HG03280 (cell line): ENCODE measurements around the gene SLC29A1.

Experiments
- ATAC-seq: cut with Tn5 transposase; IDR thresholded peaks from one replicate; pipeline ENCODE4 v1.9.1; 2021; ENCODE audit warnings: mild to moderate bottlenecking, moderate library complexity; ENCODE audit not compliant: unreplicated experiment

The SLC29A1 gene

DNA sequence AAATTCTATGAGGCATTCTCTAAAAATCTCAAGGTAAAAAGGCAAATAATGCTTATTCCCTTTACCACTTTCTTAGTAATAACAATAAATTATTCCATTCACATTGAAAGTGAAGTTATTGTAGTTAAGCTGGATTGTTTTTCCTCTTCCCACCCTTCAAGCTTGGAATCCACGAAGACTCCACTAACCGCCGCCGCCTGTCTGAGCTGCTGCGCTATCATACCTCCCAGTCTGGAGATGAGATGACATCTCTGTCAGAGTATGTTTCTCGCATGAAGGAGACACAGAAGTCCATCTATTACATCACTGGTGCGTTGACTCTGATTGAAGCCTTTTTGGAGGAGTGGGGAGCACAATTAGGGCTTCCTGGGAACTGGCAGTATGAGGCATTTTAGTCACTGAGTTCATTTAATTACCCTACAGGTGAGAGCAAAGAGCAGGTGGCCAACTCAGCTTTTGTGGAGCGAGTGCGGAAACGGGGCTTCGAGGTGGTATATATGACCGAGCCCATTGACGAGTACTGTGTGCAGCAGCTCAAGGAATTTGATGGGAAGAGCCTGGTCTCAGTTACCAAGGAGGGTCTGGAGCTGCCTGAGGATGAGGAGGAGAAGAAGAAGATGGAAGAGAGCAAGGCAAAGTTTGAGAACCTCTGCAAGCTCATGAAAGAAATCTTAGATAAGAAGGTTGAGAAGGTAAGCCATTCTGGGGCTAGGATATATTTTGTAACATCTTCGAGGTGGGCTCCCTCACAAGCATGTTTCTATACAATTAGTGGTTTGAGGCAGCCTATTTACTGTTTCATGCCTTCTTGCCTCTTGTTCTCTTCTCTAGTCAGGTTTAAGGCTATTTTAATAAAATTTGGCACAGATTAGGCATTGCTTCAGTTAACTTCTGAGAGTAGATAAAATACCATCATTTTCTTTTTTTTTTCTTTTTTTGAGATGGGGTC, 28.5 kb downstream of the SLC29A1 start:
- no peak for ATAC-seq

DNA sequence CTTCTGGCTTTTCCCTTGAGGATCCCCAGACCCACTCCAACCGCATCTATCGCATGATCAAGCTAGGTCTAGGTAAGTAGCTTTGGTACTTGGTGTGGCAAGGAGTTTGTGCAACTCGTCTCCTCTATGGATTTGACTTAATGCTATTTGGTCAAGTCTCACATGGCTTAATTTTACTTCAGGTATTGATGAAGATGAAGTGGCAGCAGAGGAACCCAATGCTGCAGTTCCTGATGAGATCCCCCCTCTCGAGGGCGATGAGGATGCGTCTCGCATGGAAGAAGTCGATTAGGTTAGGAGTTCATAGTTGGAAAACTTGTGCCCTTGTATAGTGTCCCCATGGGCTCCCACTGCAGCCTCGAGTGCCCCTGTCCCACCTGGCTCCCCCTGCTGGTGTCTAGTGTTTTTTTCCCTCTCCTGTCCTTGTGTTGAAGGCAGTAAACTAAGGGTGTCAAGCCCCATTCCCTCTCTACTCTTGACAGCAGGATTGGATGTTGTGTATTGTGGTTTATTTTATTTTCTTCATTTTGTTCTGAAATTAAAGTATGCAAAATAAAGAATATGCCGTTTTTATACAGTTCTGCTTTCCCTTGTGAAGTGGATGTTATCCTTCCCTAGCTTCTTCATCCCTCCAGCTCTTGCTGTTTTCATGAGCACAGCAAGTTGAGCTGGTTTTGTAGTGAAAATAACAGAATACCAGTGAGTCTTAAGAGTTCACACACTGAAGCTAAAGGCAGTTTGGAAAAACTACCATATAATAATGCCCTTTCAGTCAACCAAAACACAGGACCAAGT, 30.1 kb downstream of the SLC29A1 start:
- no peak for ATAC-seq

DNA sequence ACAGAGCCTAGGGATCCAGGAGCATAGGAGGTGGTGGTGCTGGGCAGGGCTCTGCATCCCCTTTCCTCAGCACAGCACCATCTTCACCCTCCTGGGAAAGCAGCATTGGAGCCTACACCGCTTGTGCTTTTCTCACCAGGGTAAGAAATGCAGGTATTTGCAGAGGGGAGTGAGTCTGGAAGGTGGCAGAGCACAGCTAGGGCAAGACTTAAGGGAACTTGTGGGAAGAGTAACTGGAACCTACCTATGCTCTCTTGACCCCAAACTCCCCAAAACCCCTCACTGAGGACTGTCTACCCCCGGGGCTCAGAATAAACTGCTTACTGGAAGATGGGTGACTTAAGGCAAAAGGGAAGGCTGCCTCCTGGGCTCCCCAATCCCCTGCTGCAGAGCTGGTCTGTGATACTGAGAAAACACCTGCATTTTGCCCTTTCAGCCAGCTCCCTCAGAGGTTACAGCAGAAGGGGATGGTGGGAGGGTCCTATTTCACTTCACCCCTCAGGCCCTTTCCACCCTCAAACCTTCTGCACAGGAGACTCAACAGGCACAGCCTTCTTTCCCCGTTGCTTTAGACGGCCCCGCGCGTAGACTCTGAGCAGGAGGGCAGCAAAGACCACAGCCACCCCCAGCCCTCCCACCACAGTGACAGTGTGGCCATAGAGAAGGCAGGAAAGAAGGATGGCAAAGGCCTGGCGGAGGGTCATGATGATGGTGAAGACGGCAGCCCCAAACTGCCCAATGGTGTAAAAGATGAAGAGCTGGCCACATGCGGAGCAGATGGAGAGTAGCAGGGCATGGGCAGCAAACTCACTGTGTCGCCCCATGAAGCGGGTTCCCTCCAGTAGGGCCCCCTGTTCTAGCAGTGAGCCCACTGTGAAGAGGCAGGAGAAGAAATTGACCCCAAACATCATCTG, 31.1 kb downstream of the SLC29A1 start:
- no peak for ATAC-seq

DNA sequence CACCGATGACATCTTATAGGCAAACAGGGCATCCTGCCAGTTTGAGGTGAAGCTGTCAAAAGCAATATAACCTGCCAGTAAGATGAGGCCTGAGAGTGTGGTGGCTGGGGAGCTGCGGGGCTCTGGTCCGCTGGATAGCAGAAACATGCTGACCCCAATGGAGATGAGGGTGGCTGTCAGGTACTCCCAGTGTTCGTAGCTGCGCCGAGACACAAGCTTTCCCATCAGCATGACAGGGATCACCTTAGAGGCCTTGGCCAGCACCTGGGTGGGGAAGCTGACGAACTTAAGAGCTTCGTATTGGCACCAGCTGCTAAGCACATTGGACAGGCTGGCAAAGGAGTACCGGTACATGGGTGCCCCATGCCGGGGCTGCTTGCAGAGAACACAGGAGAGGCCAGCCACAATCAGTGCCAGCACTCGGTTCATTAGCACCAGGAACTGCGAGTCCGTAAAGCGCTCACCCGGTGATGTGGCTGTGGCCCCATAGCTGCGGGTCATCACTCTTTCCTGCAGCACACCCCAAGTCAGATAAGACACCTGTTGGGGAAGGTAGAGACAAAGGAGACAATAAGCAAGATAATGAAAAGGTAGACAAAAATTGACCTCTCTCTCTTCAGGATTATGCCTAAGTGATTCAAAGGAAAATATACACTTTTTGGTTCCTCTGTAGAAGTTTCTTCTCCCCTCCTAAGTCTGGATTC, 31.9 kb downstream of the SLC29A1 start:
- ATAC-seq = no peak

DNA sequence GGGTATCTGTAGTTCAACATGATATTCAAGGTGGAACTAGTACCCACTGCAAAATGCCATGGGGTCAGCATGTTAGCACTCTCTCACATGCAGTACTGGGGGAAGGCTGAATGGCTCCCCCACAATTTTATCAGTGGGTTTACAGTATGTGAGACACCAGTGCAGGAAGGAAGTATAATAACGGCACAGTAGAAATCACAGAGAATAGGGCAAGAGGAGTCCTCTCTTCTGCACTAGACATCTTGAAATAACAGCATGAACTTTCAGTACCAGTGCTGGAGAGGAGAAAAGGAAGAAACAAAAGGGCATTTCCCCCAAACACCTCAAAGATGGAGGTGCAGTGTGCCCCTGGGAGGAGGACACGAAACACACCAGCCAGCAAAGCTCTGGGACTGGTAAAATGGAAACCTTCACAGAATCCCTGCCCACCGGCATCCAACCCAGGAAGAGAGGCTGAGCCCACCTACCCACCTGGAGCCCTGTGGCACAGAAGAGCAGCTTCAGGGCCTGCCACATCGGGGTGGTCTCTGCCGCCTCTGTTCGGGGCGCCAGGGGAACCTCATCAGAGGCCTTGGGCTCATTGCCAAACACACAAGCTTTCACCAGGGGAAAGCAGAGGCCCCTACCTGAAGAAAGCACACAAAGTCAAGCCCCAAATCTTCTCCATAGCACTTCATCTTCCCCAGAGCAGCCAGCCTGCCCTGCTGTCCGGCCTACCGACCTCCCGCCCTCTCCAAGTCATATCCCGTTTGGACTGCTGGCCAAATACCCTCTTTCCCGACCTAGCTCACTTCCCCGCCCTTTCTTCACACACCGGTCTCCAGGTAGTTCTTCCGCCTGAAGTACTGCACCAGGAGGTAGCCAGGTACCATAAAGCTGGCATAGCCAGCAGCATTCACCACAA, 32.7 kb downstream of the SLC29A1 start:
- ATAC-seq = no peak

DNA sequence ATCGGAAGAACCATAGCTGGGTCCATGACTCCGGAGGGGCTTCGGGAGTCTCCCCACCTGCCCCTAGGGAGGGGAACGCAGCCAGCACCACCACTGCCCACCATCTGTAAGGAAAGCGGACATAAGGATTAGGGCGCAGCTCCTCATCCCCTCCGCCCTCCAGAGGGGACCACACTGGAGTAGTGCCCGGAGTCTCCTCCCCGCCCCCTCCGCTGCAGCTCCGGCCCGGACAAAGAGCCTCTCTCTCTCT, 33.3 kb downstream of the SLC29A1 start:
- peak; percentile 1 for ATAC-seq

DNA sequence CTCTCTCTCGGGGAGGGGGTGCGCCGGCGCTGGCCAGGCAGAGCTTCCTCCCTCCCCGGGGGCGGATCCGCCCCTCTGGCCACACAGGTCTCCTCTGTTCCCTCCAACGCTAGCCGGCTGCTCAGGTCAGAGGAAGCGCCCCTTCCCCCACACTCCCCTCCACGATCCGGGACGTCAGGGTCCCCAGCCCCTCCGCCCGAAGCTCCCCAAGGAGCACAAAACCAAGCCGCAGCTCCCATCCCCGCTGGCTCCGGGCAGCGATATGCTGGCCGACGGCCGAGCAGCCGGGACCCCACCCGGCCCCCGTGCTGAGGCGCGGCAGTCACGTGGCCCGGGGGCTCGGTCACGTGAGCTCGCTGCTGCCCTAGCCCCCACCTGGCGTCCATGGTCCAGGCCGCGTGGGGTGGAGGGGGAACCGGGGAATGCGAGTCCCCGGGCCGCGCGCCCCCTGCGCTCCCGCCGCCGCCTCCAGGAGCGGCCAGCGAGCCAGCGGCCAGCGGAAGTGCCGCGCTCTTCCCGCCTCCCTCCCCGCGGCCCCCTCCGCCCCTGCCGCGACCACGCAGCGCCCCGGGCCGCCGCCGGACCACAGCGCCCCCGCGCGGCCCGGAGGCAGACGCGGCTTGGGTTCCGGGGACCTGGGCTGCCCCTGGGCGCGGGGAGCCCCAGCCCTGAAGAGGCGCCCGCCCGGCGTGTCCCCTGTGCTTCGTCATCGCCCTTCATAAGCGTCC, 33.8 kb downstream of the SLC29A1 start, which contains the start of gene SLC35B2:
Gene SLC35B2 (minus strand): TSS at position 504 of the 728 bp plus-strand sequence. CDS start 118 bp downstream, at position 386.
- peak; percentile 58 for ATAC-seq

DNA sequence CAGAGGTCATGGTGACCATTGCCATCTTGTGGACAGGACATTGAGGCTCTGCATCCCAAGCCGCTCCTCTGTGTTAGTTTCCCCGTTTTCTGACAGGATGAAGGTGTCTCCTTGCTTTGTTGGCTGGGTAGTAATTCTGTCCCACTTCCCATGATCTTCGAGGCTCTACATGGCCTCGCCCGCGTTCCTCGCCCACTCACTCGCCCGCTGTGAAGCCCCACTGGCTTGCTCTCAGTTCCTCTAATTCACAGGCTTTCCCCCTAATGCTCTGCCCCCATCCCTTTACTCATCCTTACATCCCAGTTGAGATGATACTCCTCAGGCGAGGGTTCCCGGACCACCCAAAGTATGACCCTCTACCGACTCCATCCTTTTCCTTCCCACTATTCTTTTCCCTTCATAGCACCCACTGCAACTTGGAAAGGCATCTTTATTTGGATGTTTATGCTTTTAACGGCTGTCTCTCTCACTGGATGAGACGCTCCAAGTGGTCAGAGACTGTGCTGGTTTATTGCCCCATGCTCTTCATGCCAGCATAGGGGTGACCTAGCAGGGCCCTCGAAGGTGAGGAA, 34.4 kb downstream of the SLC29A1 start:
- peak; percentile 10 for ATAC-seq

DNA sequence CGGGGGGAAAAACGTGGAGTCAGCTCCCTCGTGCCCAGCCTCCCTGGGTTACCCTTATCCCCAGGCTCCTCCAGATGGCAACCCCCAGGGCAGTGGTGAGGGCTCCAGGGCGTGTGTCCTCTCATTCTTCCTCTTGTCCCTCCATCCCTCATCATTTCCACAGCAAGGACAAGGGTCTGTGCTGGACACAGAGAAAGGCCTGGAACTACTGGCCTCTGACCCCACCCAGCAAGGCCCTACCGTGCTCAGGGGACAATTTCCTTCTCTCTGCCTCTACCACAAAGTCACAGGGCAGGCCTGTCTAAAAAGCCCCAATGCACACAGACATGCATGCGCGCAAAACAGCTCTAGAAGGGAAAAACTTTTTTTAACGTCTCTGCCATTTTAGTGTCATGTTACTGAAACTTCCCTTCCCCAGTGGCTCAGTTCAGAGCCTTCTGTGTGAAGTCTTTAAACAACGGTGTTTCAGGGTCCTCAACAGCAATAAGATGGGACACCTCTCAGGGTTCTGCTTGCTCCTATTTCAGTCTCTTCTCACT, 35.0 kb downstream of the SLC29A1 start:
- no peak for ATAC-seq

DNA sequence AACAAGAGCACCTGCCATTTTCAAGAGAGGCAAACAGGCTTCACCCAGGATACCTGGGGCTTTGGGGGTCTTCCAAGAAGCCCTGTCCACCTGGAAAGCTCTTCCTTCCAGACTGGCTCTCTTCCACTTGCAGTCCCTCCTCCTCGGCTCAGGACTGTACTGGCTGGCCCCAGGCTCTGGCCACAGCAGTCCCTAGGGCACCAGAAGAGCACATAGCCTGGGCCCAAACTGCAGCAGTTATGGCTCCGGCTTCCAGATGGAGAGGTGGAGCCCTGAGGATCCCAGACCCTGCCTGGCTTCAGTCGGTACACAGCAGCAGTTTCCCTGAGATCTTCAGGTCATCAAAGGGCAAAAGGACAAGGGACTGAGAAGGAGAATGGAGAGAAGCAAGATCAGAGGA, 35.5 kb downstream of the SLC29A1 start:
- ATAC-seq = no peak

DNA sequence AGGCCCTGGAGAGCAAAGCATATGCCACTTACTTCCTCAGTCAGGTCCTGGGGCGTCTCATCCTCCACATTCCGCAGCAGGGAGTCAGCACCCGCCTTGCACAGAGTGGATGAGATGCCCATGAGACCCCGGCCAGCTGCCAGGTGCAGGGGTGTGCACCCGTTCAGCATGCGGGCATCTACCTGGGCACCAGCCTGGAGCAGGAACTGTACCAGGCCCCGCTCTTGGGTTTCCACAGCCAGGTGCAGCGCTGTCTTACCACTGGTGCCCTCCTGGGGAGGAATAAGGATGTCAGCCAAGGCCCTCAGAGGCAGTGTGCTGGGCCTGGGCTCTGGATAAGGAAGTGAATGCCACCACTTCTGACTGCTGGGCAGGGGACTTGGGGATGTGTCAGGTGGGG, 36.6 kb downstream of the SLC29A1 start:
- ATAC-seq = no peak

DNA sequence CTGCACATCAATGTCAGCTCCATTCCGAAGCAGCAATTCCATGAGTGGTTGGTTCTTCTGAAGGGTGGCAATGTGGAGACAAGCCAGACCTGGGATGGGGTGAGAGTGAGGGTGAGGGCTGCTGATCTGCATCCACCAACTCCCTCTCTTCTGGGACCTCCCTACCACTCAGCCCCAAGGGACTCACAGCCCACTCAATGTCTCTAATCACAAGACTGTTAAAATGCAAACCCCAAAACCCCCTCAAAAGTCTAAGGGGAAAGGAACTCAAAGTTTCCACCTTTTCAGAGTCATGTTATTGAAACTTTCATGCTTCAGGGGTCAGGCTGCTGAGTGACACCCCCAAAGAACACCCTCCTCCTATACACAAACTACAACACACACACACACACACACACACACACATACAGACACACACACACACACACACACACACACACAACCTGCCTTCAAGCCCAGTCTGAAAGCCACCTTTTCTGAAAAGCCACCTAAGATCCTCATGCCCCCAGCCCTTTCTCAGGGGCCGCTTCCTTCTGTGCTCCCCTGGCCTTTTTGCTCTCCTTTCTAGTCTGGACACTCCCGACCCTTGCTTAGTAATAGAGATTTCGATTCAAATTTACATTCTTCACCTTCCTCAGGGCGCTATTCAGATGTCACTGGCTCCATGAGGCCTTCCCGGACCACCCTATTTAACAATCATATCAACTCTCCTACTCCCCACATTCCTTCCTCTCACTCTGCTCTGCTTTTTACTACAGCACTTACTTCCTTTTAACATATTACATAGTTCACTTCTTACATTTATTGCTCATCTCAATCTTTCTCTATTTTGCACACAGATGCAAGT, 37.3 kb downstream of the SLC29A1 start:
- ATAC-seq = no peak

DNA sequence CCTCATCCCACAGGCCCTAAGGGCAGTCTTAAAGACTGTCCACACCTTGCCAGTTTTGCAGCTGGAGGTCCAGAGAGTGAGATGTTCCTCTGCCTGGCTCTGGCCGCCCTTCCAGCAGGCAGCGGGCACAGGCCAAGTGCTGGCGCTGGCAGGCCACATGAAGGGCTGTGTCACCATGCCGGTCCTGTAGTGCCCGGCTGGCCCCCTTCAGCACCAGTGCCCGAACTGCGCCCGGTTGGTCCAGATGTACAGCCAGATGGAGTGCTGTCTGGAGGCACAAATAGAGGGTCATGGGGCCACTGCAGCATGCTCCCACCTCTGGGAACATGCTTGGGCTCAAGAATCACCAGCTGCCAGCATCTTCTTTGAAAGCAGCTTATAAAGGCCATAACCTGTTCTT, 38.2 kb downstream of the SLC29A1 start:
- ATAC-seq = no peak

DNA sequence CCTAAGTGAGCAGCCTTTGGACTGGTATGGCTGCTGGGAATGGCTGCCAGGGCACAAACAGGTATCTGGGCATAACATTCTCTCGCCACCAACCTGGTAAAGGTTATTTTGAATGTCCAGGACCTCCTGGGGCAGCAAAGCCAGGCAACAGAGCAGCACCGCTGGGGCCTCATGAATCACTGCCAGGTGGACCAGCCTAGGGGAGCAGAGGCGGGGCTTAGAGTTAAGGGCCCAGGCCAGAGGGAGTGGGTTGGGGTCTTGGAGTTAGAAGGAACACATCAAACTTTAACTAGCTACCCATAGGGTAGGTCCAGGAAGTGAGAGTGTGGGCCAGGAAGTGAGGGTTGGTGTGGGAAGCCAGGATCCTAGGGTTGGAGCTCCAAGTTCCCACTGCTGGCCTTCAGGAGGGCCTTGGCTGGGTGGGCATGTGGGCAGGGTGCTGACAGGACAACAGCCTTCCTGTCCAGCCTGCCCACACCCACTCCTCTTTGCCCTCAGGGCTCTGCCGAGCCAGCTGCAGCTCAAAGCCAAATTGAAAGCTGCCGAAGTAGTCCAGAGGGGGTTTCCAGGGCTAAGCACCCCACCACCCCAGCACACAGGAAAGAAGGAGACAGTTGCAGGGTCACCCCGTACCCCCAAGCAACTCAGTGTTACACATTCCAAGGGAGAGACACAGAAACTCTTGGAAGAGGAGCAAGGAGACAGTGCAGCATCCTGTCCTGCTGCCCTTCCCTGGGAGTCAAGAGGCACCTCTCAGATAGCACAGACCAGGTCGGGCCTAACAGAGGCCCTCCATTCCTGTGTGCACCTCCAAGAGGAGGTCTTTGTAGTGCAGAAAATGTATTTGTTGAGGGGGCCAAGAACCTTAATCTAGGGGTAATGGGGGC, 39.3 kb downstream of the SLC29A1 start:
- ATAC-seq = no peak

DNA sequence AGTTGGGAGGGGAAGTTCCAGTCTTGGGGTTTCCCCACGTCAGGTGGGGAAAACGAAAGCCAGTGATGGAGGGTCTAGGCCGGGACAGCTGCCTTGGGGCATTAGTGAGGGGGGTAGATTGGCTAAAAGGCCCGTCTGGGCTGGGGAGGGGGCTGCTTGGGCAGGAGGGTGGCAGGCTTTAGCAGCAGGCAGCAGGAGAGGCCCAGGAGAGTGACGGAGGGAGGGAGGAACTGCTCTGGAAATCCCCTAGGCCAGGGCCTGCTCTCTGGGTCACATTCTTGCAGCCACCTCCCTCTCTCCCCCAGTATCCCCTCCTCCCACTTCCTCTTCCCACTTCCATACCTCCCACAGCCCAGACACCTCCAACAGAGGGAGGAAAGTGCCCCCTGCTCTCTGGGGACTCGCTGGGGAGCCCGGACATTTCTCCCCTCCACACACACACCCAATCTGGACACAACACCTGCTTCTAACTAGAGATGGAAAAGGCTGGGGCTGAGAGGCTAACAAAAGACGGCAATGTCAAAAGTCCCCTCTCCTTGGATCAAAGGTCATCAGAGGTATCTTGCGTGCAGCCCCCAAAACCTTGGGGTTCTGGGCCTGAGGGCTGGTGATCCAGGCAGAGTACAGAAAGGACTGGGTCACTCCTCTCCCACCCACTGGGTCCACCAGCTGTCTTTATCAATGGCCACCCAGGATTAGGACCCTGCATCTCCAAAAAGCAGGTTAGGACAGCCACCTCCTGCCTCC, 40.1 kb downstream of the SLC29A1 start:
- no peak for ATAC-seq
